Fibroblast of lung (primary cell): Measurements from ENCODE around the gene CRACR2A. TPM values are rescaled to one million over a fixed set of nuclear protein-coding genes. Genes with fewer than 3 reads are reported as not detected.

Source experiments
- DNase-seq, 2 donors: peaks; one replicate each; pipeline versions ENCODE4 v3.0.0 to v3.0.0-alpha.2; 2010; ENCODE audit warnings: low read depth in 2 of 2
- H2AFZ ChIP-seq: 2 replicates; pipeline ENCODE4 v1.5.1; 2012; ENCODE audit warnings: low read length, control low read depth, inconsistent platforms
- H3K27ac ChIP-seq: 2 replicates; pipeline ENCODE4 v1.5.1; 2011; ENCODE audit warnings: low read length, control low read depth; ENCODE audit not compliant: insufficient read depth
- H3K27me3 ChIP-seq: 2 replicates; pipeline ENCODE4 v1.5.1; 2011; ENCODE audit warnings: mild to moderate bottlenecking, low read length; ENCODE audit not compliant: control insufficient read depth, insufficient read depth
- H3K36me3 ChIP-seq: 2 replicates; pipeline ENCODE4 v1.5.1; 2011; ENCODE audit warnings: low read length; ENCODE audit not compliant: control insufficient read depth, insufficient read depth
- H3K4me1 ChIP-seq: 2 replicates; pipeline ENCODE4 v1.5.1; 2011; ENCODE audit warnings: low read length; ENCODE audit not compliant: control insufficient read depth, insufficient read depth; ENCODE audit errors: extremely low read depth
- H3K4me2 ChIP-seq: 2 replicates; pipeline ENCODE4 v1.5.1; 2011; ENCODE audit warnings: low read length, control low read depth; ENCODE audit not compliant: insufficient read depth; ENCODE audit errors: extremely low read depth
- H3K4me3 ChIP-seq, 4 experiments: fragments of 200-600 bp in 1 of 4; sonication (generic) in 1 of 4; replicated peaks in 1 of 4; 2 replicates each; pipeline ENCODE4 v1.5.1; 2011 to 2016; ENCODE audit warnings: low read length in 4 of 4, low read depth in 3 of 4, mild to moderate bottlenecking in 3 of 4, control low read depth in 2 of 4, inconsistent platforms in 1 of 4, mixed read lengths in 1 of 4; ENCODE audit not compliant: insufficient read depth in 1 of 4; ENCODE audit errors: control extremely low read depth in 1 of 4
- H3K79me2 ChIP-seq: 2 replicates; pipeline ENCODE4 v1.5.1; 2012; ENCODE audit warnings: mild to moderate bottlenecking, low read length, inconsistent platforms; ENCODE audit not compliant: control insufficient read depth, insufficient read depth
- H3K9ac ChIP-seq: 2 replicates; pipeline ENCODE4 v1.5.1; 2011; ENCODE audit warnings: mild to moderate bottlenecking, low read length, control low read depth; ENCODE audit not compliant: insufficient read depth
- H3K9me3 ChIP-seq: 2 replicates; pipeline ENCODE4 v1.5.1; 2012; ENCODE audit warnings: low read depth, low read length; ENCODE audit not compliant: control insufficient read depth, insufficient read depth
- H4K20me1 ChIP-seq: 2 replicates; pipeline ENCODE4 v1.5.1; 2011; ENCODE audit warnings: low read length; ENCODE audit not compliant: control insufficient read depth, insufficient read depth; ENCODE audit errors: extremely low read depth
- EZH2 ChIP-seq: IDR thresholded peaks from 2 replicates; pipeline ENCODE4 v1.5.1; 2012; ENCODE audit warnings: low read length, control low read depth, mild to moderate bottlenecking; ENCODE audit errors: missing control alignments
- polyA plus RNA-seq, 2 donors: library from polyadenylated mRNA; depleted of rRNA in 1 of 2; stranded (reverse) in 1 of 2; unstranded in 1 of 2; fragments of >200 nt; gene quantifications; 2 replicates each; pipeline ENCODE4 v1.2.1, GENCODE V29; 2011 to 2012; ENCODE audit warnings: missing spikeins in 1 of 2
- total RNA-seq: library from RNA; depleted of rRNA; stranded (reverse); fragments of >200 nt; gene quantifications from 2 replicates; pipeline ENCODE4 v1.2.1, GENCODE V29; 2014
- TF ChIP-seq, protein P1 (sequence below), 2 donors: IDR thresholded peaks in 1 of 2; conservative IDR thresholded peaks in 1 of 2; 1 replicate in 1 of 2; 2 replicates in 1 of 2; pipeline ENCODE4 v1.5.1; 2011 to 2012; ENCODE audit warnings: low read length in 2 of 2, control low read depth in 1 of 2, inconsistent platforms in 1 of 2, low read depth in 1 of 2, mild to moderate bottlenecking in 1 of 2

Gene CRACR2A
- total and polyA plus RNA-seq, 2 donors (not counting 1 experiment from before 2014, with no cell fraction given): 5.8 to 5.9 TPM

GRCh38 chr12:3617565-3617964, 135.3 kb downstream of the CRACR2A start:
- Histone ChIP-seq H3K27me3 (no peaks in the 10 kb centered on the region), H2AFZ (no peak overlapping the region), H3K36me3 (no peaks in the 10 kb centered on the region), H3K79me2 (no peaks in the 10 kb centered on the region), H3K4me1 (no peaks in the 10 kb centered on the region), H3K4me3 (no peak overlapping the region), H4K20me1 (no peaks in the 10 kb centered on the region), H3K4me2 (no peak overlapping the region), H3K27ac (no peak overlapping the region), H3K9ac (no peak overlapping the region), H3K9me3 (no peaks in the 10 kb centered on the region)
- TF ChIP-seq EZH2: no peak
- TF ChIP-seq, protein P1, sequence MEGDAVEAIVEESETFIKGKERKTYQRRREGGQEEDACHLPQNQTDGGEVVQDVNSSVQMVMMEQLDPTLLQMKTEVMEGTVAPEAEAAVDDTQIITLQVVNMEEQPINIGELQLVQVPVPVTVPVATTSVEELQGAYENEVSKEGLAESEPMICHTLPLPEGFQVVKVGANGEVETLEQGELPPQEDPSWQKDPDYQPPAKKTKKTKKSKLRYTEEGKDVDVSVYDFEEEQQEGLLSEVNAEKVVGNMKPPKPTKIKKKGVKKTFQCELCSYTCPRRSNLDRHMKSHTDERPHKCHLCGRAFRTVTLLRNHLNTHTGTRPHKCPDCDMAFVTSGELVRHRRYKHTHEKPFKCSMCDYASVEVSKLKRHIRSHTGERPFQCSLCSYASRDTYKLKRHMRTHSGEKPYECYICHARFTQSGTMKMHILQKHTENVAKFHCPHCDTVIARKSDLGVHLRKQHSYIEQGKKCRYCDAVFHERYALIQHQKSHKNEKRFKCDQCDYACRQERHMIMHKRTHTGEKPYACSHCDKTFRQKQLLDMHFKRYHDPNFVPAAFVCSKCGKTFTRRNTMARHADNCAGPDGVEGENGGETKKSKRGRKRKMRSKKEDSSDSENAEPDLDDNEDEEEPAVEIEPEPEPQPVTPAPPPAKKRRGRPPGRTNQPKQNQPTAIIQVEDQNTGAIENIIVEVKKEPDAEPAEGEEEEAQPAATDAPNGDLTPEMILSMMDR (conservative IDR thresholded peaks at IDR 0.05 in 1 of 2, IDR thresholded peaks at IDR 0.05 in 1 of 2; ENCODE audit: low read depth in 1 of 2, low read length in 2 of 2): no peak
- DNase-seq: no peak

GRCh38 chr12:3615862-3616261, 137.0 kb downstream of the CRACR2A start:
- no peaks in the 10 kb centered on the region for H3K79me2 ChIP-seq
- TF ChIP-seq EZH2: no peak
- TF ChIP-seq, protein P1 (conservative IDR thresholded peaks at IDR 0.05 in 1 of 2, IDR thresholded peaks at IDR 0.05 in 1 of 2; ENCODE audit: low read depth in 1 of 2, low read length in 2 of 2): no peak
- H3K9me3 ChIP-seq: no peaks in the 10 kb centered on the region
- no peak overlapping the region for H3K27ac ChIP-seq
- H3K4me2 ChIP-seq: no peak overlapping the region
- no peaks in the 10 kb centered on the region for H3K4me1 ChIP-seq
- no peaks in the 10 kb centered on the region for H4K20me1 ChIP-seq
- H3K36me3 ChIP-seq: no peaks in the 10 kb centered on the region
- H3K27me3 ChIP-seq: no peaks in the 10 kb centered on the region
- no peak overlapping the region for H3K9ac ChIP-seq
- H3K4me3 ChIP-seq: no peak overlapping the region
- no peak overlapping the region for H2AFZ ChIP-seq
- DNase-seq: no peak

DNA sequence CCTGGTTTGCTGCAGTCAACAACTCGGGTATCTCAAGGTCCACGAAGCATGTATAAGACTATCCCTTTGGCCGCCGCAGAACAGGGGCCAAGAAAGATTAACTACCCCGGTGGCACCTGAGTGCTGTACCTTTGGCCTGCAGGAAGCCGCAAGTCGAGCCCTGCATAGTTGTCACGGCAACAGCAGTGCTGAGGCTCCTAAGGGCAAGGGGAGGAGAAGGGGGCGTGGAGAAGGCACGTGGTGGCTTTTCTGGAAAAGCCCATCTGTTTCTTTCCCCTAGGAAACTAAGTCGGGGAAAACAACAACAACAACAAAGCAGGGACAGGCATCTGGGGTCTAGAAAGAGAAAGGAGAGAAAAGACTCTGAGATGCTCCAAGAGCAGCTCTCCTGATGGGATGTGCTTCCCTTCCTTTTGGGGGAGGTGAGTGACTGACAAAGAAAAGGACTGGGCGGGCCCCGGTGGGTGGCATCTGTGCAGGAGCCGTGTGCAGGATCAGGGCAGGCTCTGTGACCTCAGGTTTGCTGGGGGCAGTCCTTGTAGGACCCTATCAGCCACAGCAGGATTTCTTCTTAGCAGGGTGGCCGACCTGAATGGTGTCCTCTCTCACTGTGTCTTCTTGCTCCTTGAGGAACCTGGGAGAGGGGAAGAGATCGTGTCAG, 138.0 kb downstream of the CRACR2A start:
- Histone ChIP-seq H3K27ac (no peak overlapping the region), H3K4me2 (no peak overlapping the region), H3K4me3 (no peak overlapping the region), H3K9me3 (no peaks in the 10 kb centered on the region), H3K4me1 (no peaks in the 10 kb centered on the region), H4K20me1 (no peaks in the 10 kb centered on the region), H3K27me3 (no peaks in the 10 kb centered on the region), H3K79me2 (no peaks in the 10 kb centered on the region), H2AFZ (no peak overlapping the region), H3K36me3 (no peaks in the 10 kb centered on the region), H3K9ac (no peak overlapping the region)
- TF ChIP-seq, protein P1 (conservative IDR thresholded peaks at IDR 0.05 in 1 of 2, IDR thresholded peaks at IDR 0.05 in 1 of 2; ENCODE audit: low read depth in 1 of 2, low read length in 2 of 2): no peak
- TF ChIP-seq EZH2: no peak
- DNase-seq: no peak
